GM12872 (cell line): ENCODE results near the gene PRH2.

ENCODE experiments used
- CTCF ChIP-seq: IDR thresholded peaks from 3 replicates; pipeline ENCODE4 v1.5.1; 2011; ENCODE audit warnings: low read depth, mild to moderate bottlenecking, low read length, moderate library complexity; ENCODE audit not compliant: insufficient read depth

Gene PRH2

DNA sequence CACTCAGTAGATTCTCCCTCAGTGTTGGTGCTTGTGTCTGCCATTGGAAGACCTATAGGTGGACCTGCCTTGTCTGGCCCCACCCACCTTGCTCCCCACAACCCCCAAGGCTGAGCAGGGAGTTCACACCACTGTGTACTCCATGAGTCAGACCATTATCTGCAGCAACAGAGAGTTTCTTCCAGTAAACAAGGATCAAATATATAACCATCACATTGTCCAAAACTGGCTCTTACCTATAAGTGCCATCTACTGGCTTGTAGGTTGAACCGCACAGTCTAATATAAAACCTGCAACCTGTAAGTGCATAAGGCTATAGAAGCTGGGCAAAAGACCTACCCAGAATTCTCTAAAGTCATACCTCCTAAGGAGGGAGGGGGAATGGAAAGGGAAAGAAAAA lies 27.6 kb upstream of the PRH2 start:
- no peak for TF ChIP-seq CTCF

DNA sequence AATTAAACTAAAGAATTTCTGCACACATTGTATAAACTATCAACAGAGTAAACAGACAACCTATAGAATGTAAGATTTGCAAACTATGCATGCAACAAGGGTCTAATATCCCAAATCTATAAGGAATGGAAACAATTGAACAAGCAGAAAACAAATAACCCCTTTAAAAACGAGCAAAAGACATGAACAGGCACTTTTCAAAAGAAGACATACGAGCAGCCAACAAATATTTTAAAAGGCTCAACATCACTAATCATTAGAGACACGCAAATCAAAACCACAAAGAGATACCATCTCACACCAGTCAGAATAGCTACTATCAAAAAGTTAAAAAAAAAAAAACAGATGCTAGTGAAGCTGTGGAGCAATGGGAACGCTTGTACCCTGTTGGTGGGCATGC lies 24.4 kb upstream of the PRH2 start:
- TF ChIP-seq CTCF: no peak

DNA sequence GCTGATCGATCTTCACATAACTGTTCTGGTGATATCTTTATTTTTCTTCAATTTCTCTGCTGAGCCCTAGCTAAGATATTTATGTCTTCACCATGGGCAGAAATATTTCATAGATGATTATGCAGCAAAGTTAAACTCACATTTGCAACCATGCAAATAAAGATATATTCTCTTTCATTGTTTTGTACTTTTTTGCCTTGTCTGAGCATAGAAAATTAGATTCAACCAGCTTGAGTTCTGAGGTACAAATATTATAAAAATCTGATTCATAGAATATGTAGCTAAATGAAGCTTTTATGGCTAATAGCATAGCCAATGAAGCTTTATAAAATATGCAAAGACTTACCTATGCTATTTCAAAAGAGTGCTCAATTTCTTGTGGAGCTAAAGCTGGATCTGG lies 19.6 kb upstream of the PRH2 start, which contains the start of gene TAS2R13:
Gene TAS2R13, minus strand, starts transcription at position 101 of the 400 bp plus-strand sequence. CDS start 264 bp downstream, outside the sequence.
- TF ChIP-seq CTCF: no peak

DNA sequence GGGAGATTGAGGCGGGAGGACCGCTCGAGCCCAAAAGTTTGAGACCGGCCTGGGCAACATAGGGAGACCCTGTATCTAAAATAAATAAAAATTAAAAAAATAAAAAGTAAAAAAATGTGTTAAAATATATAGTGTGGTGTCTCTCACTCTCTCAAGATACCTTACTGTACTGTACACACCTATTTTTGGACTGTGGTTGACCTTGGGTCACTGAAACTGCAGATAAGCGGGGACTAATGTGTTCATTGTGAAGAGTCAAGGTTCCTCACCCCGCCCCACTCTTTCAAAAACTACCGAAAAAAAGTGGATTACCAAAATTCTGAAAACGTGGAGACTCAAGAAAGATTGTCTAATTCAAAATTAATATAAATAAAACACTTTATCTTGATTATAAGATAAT lies 18.7 kb upstream of the PRH2 start:
- TF ChIP-seq CTCF: no peak

- TF ChIP-seq CTCF: no peak
These were observed 9.2 kb upstream of the PRH2 start for GRCh38 chr12:10919809-10920208.

- TF ChIP-seq CTCF: no peak
These were observed 2.8 kb upstream of the PRH2 start for GRCh38 chr12:10926269-10926668.

GRCh38 chr12:10936506-10936905 lies 7.5 kb downstream of the PRH2 start:
- TF ChIP-seq CTCF: no peak

GRCh38 chr12:10939163-10939562 lies 10.1 kb downstream of the PRH2 start, which contains the start of gene TAS2R14:
Gene TAS2R14 (minus strand): TSS chr12:10939263. CDS start chr12:10939207, 56 bp downstream.
- TF ChIP-seq CTCF: no peak
